ENCODE results near the gene MCEE.
"Not testable (repeated sequence)": the region's sequence is repeated elsewhere in the genome, so short reads cannot be mapped to it uniquely, and the experiment has no call there.

MCEE gene

GRCh38 chr2:71125506-71126294 lies 4.3 kb downstream of the MCEE start:
- no peak for DNase-seq

GRCh38 chr2:71122387-71123298 lies 7.4 kb downstream of the MCEE start:
- DNase-seq, result no peak

GRCh38 chr2:71121479-71121878 lies 8.6 kb downstream of the MCEE start:
- DNase-seq, result no peak

- DNase-seq, result no peak
These were observed 9.8 kb downstream of the MCEE start for GRCh38 chr2:71120195-71120594.

- no peak for DNase-seq
These were observed 13.0 kb downstream of the MCEE start for GRCh38 chr2:71117063-71117462.

- no peak for DNase-seq
These were observed 16.2 kb downstream of the MCEE start for GRCh38 chr2:71113843-71114242.

GRCh38 chr2:71108091-71108490 lies 21.9 kb downstream of the MCEE start:
- no peak for DNase-seq

GRCh38 chr2:71106463-71106862 lies 23.6 kb downstream of the MCEE start:
- not testable (repeated sequence) for DNase-seq

GRCh38 chr2:71103809-71104208 lies 26.2 kb downstream of the MCEE start:
- DNase-seq, result no peak

- no peak for DNase-seq
These were observed 26.9 kb downstream of the MCEE start for GRCh38 chr2:71102981-71103681.

GRCh38 chr2:71101656-71102055 lies 28.4 kb downstream of the MCEE start:
- DNase-seq, result no peak

- peak; percentile 23 for DNase-seq
These were observed 29.6 kb downstream of the MCEE start for GRCh38 chr2:71100195-71100964.

- not testable (repeated sequence) for DNase-seq
These were observed 37.4 kb downstream of the MCEE start for GRCh38 chr2:71092491-71093260.

GRCh38 chr2:71091808-71092207 lies 38.2 kb downstream of the MCEE start:
- not testable (repeated sequence) for DNase-seq

- not testable (repeated sequence) for DNase-seq
These were observed 40.6 kb downstream of the MCEE start for GRCh38 chr2:71089475-71089874.

- not testable (repeated sequence) for DNase-seq
These were observed 44.6 kb downstream of the MCEE start for GRCh38 chr2:71085325-71086003.

GRCh38 chr2:71083752-71084312 lies 46.2 kb downstream of the MCEE start:
- DNase-seq, result not testable (repeated sequence)

- not testable (repeated sequence) for DNase-seq
These were observed 46.7 kb downstream of the MCEE start for GRCh38 chr2:71083297-71083696.

GRCh38 chr2:71082402-71083252 lies 47.4 kb downstream of the MCEE start:
- DNase-seq, result peak; percentile 16

- no peak for DNase-seq
These were observed 51.4 kb downstream of the MCEE start for GRCh38 chr2:71078624-71079023.

Data from stimulated activated CD4-positive, alpha-beta T cell treated with anti-CD3 and anti-CD28 coated beads, Interleukin-12 subunit alpha, Interleukin-12 subunit beta, amount 100 ng/mL, for 4 hours (primary cell).